22Rv1 (cell line): ENCODE data around the gene MAP3K5.
"Not testable (repeated sequence)": the region's sequence is repeated elsewhere in the genome, so short reads cannot be mapped to it uniquely, and the experiment has no call there.

Experiments used
- H3K27ac ChIP-seq: fragments of 450-650 bp; 2 replicates; pipeline ENCODE4 v1.5.1; 2017
- CTCF ChIP-seq: fragments of 450-650 bp; IDR thresholded peaks from 2 replicates; pipeline ENCODE4 v1.5.1; 2017; ENCODE audit warnings: mild to moderate bottlenecking
- ZFX ChIP-seq: fragments of 450-650 bp; IDR thresholded peaks from 2 replicates; pipeline ENCODE4 v1.6.1; 2017; ENCODE audit warnings: antibody characterized with exemption, borderline replicate concordance

The MAP3K5 gene

DNA sequence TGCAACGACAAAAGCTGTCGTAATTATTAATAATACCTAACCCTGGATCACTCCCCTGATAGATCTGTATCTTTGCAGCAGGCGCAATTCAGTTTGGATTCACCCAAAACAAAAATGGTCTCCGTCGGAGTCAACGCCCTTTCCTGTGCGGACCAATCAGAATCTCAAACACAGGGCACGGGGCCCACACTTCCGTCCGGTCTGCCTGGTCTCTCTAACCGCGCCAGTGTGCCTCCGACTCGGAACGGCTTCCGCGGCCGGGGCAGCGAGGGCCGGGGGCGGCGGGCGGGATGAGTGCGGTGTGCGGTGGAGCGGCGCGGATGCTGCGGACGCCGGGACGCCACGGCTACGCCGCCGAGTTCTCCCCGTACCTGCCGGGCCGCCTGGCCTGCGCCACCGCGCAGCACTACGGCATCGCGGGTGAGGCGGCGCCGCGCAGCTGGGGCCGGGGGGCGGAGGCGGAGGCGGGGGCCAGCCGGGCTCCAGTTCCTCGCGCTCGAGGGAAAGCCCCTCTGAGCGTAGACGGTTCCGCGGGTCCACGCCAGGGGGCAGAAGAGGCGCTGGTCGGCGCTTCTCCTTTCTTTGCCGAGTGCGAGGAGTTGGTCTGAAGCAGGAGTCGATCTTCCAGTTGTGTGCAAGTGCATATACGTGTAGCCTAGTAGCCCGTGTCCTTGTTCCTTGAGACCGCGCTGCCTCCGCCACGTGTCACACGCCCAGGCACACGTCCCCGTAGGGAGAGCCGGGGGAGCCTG, 30.3 kb upstream of the MAP3K5 start, which contains the start of gene PEX7:
Gene PEX7 (plus strand): TSS at position 217 of the 752 bp plus-strand sequence. CDS start 74 bp downstream, at position 291.
- peak within 1 kb of the TSS; percentile 84 for H3K27ac ChIP-seq
- TF ChIP-seq CTCF = peak; percentile 72
- no peak for TF ChIP-seq ZFX

DNA sequence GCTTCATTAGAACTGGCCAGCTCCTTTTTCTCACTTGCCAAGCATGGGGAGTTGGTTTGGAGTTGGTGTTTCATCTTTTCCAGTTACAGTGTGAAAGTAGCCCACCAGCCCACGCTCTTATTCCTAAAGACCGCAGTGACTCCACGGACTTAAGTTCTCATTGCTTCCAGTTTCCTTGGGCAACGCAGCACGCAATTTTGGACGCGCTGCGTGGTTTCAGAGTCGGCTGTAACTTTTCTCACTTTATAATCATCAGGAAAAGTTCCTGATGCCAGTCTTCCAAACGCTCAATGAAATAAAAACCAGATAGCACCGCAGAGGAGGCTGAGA, 29.7 kb upstream of the MAP3K5 start:
- TF ChIP-seq CTCF (no peak), ZFX (no peak)
- peak overlapping the region; percentile 84 for H3K27ac ChIP-seq

- no peak overlapping the region for H3K27ac ChIP-seq
- no peak for TF ChIP-seq ZFX
- TF ChIP-seq CTCF = no peak
Measured at GRCh38 chr6:136820561-136820960, 28.3 kb upstream of the MAP3K5 start.

GRCh38 chr6:136816656-136817055, 24.4 kb upstream of the MAP3K5 start:
- no peak overlapping the region for H3K27ac ChIP-seq
- TF ChIP-seq CTCF (no peak), ZFX (no peak)

DNA sequence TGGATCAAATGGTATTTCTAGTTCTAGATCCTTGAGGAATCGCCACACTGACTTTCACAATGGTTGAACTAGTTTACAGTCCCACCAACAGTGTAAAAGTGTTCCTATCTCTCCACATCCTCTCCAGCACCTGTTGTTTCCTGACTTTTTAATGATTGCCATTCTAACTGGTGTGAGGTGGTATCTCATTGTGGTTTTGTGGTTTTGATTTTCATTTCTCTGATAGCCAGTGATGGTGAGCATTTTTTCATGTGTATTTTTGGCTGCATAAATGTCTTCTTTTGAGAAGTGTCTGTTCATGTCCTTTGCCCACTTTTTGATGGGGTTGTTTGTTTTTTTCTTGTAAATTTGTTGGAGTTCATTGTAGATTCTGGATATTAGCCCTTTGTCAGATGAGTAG, 23.3 kb upstream of the MAP3K5 start:
- H3K27ac ChIP-seq = not testable (repeated sequence)

DNA sequence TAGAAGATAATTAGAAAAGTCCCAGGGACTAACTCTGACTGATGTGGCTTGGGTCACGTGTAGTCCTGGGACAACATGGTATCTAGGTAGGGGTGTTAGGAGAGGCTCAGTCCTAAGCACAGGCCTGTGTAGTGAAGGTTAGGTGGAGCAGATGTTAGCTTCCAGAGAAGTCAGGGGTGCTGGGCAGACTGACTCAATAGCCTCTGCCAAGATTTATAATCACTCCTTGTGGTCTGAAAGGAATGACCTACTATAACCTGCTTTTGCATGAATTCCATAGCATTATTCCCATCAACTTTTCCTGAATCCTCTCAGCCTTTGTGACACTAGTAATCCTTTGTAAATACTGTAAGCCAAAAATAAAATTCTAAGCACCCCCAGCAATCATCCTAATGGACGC, 19.9 kb upstream of the MAP3K5 start:
- TF ChIP-seq CTCF (no peak), ZFX (no peak)
- no peak overlapping the region for H3K27ac ChIP-seq

GRCh38 chr6:136811272-136811671, 19.0 kb upstream of the MAP3K5 start:
- no peak for TF ChIP-seq ZFX
- no peak for TF ChIP-seq CTCF
- H3K27ac ChIP-seq = no peak overlapping the region
